Inflammatory macrophage (primary cell): ENCODE results near the gene TGFA.
A peak's percentile ranks its signal among the peaks of the same experiment; 100 is the strongest.

Experiments
- DNase-seq, 2 donors: peaks; one replicate each; pipeline ENCODE4 v3.0.0-alpha.2; 2020 to 2022

Gene TGFA

DNA sequence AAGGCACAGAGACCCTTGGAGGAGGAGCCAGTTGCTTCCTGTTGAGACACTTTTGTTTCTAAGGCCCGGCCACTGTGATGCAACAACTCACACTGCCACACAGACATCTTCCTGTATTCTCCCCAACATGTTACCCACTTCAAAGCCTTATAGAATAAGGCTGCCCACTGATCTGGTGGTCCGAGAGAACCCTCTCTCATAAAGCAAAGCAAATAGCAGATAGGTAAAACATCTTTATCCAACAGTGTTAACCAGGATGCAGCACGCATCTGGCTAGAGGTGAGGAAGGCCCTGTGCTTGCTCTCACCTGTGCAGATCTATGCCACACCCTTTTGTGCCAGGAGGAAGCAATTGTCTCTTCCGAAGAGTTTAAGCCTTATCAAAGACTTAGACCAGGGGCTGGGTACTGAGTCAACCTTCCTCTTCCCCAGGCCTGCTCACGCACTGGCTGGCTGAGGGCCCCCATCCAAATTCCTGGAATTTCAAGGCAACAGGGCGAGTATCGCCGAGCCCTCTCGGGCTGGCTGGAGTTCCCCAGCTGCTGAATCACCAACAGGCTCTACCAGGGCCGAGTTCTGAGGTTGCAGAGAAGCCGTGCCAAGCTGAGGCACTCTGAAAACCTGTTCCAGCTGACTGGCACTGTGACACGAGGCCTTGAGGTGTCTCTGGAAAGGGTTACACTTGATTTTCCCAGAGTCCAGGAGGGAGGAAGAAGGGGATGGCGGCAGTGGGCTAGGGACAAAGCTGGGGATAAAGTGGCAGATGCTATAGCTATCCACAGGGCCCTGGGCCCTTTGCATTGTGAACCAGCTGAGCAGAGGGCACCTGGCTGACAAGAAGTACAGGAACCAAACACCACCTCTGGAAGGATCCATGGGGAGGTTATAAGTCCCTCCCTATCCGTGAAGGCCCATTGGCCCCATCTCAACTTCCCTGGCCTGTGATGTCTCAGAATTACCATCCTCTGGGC, 29.3 kb downstream of the TGFA start:
- peak; percentile 76 to 78 for DNase-seq

DNA sequence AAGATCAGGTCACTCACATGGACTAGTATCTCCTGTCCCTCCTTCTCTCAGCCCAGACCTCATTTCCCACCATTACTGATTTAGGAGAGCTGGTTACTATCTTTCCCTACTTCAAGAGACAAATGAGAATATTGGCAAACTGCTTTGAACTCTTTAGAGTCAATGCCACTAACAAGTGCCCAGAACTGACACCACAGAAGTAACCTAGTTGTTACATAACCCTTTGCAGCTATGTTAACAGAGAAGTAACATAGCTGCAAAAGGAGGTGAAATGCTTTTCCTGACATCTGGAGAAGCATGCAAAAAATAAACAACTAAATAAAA, 30.0 kb downstream of the TGFA start:
- no peak for DNase-seq

DNA sequence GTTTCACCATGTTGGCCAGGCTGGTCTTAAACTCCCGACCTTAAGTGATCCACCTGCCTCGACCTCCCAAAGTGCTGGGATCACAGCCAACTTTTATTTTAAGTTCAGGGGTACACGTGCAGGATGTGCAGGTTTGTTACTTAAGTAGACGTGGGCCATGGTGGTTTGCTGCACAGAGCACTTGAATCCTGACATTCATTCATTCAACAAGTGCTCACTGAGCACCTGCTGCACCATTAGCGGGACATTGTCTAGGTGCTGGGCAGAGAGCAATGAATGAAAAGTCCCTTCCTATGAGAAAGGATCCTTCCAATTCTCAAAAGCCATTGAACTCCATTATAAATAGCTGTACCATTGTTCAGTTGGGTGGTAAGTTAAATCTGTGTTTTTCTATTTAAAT, 31.0 kb downstream of the TGFA start:
- no peak for DNase-seq

DNA sequence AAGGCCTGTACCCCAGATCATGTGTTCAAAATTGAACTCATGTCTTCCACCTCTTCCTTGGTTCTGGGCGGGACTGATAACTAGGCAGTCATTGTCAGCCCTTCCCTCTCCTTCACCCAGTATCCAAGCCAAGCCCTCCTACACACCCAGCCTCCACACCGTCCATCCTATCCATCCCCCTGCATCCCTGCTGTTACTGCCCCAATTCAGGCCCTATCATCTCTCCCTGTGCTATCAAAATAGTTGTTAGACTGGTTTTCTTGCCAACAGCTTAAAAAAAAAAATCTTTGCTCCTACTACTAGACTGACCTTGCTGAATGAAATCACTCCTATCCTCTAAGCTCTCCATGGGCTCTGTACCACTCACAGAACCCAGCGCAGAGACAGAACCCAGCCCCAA, 32.8 kb downstream of the TGFA start:
- DNase-seq = no peak

DNA sequence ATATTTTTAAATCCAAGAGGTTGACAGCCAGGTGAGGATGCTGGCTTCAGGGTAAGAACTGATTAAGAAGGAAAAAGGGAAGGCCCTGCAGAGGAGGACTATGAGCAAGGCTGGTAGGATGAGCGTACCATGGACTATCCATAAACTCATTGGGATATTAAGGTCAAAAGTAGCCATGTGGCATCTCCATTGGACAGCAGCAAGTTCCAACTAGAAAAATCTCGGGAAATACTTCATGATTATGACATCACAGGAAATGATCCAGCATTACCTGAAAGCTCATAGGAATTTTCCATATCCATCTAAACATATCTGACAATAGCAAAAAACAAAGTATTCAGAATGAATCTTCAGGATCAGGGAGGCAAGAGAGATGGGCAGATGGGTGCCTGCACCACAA, 34.2 kb downstream of the TGFA start:
- DNase-seq = no peak

DNA sequence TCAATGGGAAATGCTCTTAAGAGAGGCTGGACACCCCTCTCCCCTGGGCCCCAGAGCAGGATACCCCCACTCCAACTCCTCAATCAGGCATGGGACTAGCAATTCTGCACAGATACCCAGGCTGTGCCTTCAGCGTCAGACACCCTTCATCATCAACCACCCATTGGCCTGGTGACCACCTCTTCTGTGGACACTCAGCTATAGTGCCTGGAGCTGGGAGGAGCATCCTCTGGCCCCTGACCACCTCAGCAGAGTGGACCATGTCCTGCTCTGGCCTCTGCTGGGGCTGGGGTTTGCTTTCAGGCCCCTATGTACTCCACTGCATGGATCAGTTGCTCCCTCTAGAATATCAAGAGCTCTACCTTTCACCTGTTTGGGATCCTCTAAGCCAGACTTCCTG, 35.1 kb downstream of the TGFA start:
- no peak for DNase-seq

DNA sequence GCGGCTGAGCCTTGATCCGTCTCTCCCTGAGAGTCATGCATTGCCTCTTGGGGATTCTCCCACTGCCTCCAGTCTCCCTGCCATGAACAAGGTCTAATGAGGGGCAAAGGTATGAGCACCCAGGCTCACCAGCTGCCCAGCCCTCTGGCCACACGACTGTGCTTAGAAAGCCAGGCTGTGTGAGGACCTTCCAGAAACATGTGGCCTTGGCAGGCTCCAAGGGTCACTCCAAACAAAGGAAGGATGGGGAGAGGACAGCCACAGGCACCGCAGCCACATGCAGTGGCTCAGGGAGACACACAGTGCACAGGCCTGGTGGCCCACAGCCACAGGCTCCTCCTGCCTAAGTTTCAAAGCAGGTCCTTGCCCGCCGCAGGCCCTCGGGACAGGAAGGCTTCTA, 35.8 kb downstream of the TGFA start:
- no peak for DNase-seq

DNA sequence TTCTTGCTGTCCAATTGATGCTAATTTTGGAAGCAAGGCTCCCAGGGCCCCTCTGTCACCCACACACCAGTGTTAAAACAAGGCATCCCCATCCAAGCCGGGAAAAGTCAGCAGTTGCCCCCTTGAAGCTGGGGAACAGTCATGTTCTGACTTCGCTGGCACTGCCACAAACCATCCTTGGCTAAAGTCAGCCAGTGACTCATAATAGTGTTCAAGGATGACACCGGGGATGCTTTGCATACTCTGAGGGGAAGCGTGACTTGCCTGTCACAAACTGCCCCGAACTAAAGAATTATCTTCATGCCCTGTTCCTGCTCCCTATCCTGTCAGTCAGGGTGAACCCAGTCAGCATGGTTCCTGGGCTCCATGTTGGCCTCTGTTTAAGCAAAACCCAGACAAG, 37.0 kb downstream of the TGFA start:
- peak; percentile 84 to 88 for DNase-seq

DNA sequence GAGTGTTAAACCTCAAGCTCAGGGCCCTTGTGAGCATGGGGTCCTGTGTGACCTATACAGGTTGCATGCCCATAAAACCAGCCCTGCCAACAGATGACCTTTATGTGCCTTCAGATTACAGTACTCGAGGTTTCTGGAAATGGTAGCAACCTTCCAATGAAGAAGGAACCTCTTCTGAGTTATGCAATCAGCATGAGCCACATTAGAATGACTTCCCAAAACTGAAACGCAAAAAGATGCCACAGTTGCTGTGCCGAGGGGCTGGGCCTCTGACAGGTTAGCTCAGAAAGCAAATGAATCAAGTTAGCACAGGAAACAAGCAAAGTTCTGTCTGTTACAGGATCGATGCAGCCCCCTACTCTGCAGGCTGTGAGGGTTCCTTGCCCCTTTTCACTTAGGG, 37.7 kb downstream of the TGFA start:
- peak; percentile 90 to 95 for DNase-seq

DNA sequence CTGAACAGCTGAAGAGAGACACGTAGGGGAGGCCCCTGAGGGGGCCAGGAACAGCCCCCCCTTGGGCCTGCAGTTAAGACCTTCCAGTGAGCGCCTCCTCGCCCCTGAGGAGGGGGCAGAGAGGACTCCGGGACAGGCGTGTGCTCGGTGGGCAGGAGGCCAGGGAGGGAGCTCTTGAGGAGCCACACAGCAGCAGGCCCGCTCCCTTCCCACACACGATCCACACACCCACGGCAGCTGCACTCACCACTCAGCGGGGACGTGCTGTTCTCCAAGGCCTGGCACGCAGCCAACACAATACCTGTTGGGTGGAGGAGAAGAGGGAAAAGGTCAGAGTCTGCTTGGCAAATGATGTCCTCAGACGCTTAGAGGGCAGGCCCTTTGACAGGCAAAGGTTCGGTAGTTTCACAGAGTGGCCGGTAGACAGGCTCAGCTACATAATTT, 39.0 kb downstream of the TGFA start:
- no peak for DNase-seq

DNA sequence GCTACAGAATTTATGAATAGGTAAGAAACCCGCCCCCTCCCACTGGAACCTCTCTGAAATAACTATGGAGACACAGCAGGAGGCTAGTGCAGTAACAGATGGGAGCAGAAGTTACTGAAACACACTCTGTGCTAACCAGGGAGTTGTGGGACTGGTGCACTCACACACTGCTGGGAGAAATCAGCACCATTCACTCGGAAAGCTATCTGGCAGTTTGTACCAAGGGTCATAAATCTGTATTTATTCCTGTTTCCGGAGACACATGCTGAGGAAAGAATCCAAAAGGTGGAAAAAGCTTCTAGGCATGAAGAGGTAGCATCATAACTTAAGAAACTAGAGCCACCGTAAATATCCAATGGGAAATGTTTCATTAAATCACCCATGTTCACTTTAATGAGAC, 39.9 kb downstream of the TGFA start:
- no peak for DNase-seq

DNA sequence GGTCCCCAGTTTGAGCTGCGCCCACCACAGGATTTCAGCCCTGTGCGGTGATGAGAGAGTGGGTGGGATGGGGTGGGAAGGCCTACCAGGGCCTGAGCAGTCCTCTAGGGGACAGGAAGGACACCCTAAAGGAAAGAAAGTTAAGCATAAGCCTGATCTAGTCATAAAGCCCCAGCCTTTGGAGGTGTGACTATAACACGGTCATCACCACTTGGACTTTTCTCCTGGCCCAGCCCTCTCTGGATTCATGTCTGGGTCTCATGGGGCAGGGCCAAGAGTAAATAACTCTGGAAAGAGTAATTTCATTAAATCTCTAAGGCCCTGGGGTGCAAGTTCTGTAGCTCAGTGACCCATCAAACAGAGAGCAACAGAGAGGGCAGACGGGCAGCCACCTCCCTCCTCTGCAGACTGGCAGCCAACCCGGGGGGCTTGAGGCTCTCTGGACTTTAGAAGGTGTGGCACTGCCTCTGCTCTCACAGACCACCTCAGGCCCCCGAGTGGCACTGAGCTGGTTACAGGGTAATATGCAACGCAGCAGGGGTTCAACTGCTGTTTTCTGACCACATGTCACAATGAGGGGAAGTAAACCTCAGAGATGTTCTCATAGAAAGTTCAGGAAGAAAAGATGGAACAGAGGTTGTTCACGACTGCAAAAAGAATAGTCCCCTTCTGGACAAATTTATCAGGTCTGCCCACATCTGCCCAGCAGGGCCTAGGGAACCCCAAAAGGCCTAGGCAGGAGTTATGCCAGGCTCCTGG, 41.5 kb downstream of the TGFA start:
- DNase-seq = peak in 1 of 2 donors; percentile 25

DNA sequence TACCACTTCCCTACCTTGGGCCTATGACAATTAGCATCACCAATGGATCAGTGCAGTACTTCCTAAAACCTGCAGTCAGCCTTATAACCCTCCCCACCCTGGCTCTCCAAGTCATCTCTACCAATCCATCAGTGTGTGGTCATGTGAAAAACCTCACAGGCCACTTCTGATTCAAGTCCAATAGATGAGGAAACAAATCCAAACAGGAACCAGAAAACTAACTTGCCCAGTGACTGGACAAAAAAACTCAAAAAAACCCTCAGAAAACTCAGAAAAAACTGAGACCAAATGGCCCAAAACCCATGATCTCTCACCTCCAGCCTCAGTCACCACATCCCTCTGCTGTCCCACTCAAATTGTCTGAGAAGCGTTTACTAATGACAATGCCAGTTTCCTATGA, 43.3 kb downstream of the TGFA start:
- DNase-seq = peak; percentile 92 to 95

DNA sequence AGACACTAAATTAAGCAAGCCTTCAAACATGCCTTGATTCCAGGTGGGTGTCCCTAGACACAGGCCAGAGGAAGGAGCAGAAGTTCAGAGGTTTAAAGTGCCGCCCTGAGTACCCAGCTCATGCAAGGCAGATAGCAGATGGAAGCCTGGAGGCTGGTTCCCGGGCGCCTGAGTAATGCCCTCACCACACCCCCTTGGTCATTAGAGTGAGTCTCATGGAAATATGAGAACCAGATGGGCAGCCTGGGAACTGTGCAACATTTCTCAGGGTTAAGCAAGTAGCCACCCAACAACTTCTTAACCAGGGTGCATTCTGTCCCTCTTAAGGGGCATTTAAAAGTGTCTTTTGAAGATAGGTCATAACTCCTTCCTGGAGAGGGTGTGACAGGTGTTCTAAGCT, 44.1 kb downstream of the TGFA start:
- DNase-seq = peak; percentile 73

DNA sequence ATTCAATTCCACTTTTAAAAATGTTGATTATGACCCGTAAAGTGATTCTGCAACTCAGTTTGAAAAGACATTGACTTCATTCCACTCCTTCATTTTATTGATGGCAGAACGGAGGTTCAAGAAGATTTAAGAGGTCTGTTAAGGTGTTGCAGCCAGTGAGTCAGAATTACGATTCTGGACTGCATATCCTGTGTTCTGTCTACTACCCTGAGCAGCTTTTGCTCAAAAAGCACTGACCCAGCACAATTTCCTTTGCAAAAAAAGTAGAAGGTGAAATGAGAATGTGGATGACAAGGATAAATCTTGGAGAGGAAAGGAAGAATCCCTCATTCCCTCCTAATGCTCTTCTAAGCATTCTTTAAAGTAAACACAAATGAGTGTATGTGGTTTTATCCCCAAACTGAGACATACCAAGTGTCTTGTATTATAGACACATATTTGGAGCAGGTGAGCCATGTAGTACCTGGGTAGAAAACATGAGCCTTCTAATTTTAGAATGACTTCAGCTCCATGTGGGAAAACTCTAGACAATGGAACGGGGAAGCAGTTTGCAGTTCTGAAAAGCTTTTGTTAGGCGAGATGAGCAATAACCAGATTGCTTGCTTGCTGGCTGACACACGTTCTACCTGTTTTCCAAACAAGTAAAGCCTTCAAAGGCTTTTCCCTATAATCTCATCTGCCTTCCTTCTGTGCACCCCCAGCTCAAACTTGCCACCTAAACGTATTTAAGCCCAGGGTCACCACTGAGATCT, 44.7 kb downstream of the TGFA start:
- DNase-seq = no peak

DNA sequence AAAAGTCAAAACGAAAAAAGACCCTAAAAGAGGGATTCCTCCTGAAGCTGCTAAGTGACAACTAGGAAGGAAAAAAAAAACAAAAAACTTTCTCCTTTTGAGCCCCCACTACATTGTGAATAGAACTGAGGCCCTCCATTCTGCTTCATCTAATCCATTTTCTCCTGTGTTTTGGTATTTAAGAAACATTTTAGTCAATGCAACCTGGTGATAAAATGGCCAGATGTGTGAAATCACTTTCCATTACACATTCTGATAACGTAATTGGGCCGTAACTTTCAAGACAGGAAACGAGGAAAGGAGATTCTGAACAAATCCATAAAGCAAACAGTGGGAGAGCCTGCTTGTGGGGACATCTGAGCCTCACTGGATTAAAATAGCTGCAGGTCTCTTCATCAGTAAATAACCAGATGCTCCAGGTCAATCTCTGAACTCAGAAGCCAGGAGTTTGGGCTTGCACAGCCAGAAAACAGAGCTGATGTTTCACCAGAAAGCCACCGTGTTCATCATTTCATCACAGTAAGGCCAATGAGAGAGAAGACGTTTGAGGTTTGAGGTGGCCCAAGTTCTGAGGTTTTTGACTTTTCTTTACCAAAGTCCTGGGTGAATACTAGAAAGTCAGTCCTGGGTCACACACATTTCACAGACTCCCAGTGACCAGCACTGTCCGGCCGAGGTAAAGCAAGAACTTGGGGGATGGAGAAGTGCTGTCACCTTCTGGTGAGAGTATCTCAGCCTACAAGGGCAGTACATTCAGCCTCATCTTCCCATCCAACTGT, 47.8 kb downstream of the TGFA start:
- no peak for DNase-seq

DNA sequence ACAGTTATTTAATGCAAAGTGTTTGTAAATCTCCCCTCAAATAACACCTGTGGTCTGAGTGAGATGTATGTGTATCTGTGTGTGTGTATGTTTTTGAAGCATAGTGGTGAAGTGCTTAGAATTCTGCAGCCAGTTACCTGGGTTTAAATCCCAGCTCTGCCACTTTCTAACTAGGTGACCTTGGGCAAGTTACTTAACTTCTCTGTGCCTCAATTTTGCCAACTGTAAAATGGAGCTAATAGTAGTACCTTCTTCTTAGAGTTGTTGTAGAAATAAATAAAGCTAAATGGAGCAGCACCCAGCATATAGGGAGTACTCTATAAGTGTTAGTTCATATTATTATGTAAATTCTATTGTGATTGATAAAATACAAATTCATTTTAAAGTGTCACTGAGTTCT, 48.9 kb downstream of the TGFA start:
- DNase-seq = no peak

DNA sequence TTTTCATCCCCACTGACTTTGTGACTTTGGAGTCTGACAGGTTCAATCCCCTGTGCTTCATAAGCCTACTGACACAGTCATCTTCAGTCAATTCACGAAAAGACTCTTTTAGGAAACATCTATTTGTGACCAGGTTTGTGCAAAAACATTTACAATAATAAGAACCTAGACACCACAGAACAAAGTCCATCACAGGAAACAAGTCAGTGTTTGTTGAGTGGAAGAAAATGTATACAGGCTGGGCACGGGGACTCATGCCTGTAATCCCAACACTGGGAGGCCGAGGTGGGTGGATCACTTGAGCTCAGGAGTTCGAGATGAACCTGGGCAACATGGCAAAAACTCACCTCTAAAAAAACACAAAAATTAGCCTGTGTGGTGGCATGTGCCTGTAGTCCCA, 49.7 kb downstream of the TGFA start:
- no peak for DNase-seq

DNA sequence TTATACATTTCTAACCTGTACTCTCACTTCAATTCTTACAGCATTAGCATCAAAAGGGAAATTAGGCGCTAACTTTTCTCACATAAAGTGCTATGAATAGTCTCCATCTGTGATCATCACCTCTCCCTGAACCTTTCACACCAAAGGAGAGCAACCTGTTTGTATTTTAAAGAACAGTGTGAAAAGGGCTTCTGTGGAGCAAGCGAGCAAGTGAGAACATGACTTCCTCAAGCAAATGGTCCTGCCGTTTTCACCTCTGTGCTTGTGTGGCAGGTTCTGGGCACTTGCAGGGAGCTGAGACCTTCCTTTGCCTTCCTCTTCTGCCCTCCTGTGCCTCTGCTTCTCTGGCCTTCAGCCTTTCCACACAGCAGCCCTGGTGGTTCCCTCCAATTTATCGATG, 51.9 kb downstream of the TGFA start:
- no peak for DNase-seq

DNA sequence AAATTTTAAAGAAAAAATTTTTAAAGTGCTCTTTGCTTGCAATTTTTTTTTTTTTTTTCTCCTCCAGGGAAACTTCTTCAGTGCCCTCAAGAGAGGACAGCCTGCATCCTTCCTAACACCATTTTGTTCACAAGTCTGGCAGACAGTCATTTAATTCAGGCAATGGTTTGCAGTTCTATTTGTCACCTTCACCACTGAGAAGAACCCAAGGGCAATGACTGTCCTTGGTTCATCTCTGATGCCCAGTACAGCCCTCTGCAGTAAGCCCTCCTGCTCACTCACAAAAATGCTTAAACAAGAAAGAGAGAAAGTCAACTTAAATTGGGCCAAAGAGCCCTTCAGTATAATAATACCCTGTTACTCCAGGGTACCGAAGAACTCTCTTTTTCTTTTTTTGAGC, 52.4 kb downstream of the TGFA start:
- no peak for DNase-seq

DNA sequence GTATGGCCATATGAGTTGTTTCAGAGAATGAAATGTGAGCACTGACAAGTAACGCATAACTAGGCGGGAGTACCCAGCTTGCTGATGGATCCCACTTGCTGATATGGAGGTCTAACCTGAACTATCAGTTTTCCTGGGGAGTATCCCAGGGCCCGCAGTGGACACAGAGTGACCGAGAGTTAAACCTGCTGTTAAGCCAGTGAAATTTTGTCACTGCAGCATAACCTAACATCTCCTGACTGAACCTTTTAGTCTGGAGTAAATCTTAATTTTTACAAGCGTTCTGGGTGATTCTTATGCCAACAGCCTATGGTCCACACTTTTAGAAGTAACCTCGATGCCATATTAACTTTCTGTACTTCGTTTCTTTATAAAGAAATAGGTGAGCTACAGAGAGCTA, 54.4 kb downstream of the TGFA start:
- DNase-seq = no peak

DNA sequence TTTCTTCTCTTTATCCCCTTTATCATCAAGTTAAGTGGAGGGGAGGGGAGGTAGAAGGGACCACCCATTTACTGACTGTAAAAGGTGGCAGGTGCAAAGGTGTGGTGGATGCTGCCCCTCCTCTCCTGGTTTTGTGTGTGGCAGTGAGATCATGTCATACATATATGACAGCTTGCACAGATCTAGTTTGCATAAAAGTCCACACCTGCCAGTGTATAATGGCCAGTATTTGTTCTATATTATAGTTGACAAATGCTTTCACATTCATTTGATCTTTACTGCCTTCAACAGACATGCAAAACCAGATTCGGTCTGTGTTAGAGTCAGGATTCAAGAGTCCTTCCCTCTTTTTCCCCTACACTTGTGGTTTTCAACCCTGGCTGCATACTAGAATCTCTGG, 55.1 kb downstream of the TGFA start:
- DNase-seq = no peak

DNA sequence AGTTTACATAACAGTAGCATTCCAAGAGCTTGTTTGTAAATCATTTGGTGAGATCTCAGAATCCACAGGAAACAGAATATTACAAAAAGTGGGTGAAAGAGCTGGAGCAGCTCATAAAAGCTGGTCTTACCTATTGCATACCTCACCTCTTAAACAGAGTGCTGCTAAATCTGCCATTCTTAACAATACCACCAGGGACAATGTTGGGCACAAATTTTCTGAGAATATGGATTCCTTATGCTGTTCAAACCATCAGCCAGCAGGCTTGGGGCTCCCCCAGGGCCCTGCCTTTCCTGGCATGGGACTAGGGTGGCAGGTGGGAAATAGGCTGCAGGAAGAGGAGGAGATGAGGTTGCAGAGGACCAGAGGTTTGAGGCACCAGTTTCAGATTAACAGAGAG, 55.6 kb downstream of the TGFA start:
- DNase-seq = no peak
